IMR-90 (cell line): ENCODE data around the gene LUC7L3. TPM values are rescaled to one million over a fixed set of nuclear protein-coding genes. Genes with fewer than 3 reads are reported as not detected.

Experiments used
- ATAC-seq: fragments of 200-7000 bp; cut with Tn5 transposase; 2 replicates; pipeline ENCODE4 v1.9.1; 2020; ENCODE audit warnings: low read depth, mild to moderate bottlenecking, moderate library complexity
- BruUV-seq: library from RNA; stranded (reverse); fragments of 400-500 nt; replicated peaks from 2 replicates; lab custom pipeline; 2021; lab: Mats Ljungman, UMichigan
- CTCF ChIA-PET: fragments of 300-600 bp; formaldehyde crosslinking; extraction: SDS; loops from one replicate; lab custom pipeline; 2021; ENCODE audit warnings: antibody characterized with exemption; lab: Yijun Ruan, JAX
- POLR2A ChIA-PET: fragments of 300-600 bp; sonication (Branson Sonifier 250); formaldehyde crosslinking; loops from one replicate; lab custom pipeline; 2022; ENCODE audit warnings: antibody characterized with exemption; ENCODE audit not compliant: unreplicated experiment; lab: Charles Lee
- DNase-seq: peaks from one replicate; pipeline ENCODE4 v3.0.0; 2013
- H2AFZ ChIP-seq: replicated peaks from 2 replicates; pipeline ENCODE3; 2013; ENCODE audit warnings: low read length, mild to moderate bottlenecking; ENCODE audit not compliant: poor library complexity
- H2AK5ac ChIP-seq: 2 replicates; pipeline ENCODE4 v1.6.1; 2013; ENCODE audit warnings: low read depth, low read length, inconsistent platforms
- H2AK9ac ChIP-seq: replicated peaks from 2 replicates; pipeline ENCODE3; 2013; ENCODE audit warnings: mild to moderate bottlenecking, low read depth, low read length, moderate library complexity; ENCODE audit not compliant: poor library complexity
- H2BK120ac ChIP-seq: 2 replicates; pipeline ENCODE4 v1.6.1; 2013; ENCODE audit warnings: low read depth, low read length, inconsistent platforms
- H2BK15ac ChIP-seq: 3 replicates; pipeline ENCODE4 v1.6.1; 2013; ENCODE audit warnings: low read depth, low read length, inconsistent platforms
- H2BK20ac ChIP-seq: 2 replicates; pipeline ENCODE4 v1.6.1; 2013; ENCODE audit warnings: low read depth, mild to moderate bottlenecking, inconsistent platforms, low read length, moderate library complexity
- H2BK5ac ChIP-seq: 2 replicates; pipeline ENCODE4 v1.6.1; 2013; ENCODE audit warnings: mild to moderate bottlenecking, low read depth, low read length, inconsistent platforms; ENCODE audit not compliant: poor library complexity, severe bottlenecking
- H3K14ac ChIP-seq: replicated peaks from 2 replicates; pipeline ENCODE4 v1.6.1; 2013; ENCODE audit warnings: low read depth, low read length, inconsistent platforms
- H3K18ac ChIP-seq: 2 replicates; pipeline ENCODE4 v1.6.1; 2013; ENCODE audit warnings: low read depth, low read length, control low read depth
- H3K23ac ChIP-seq: 2 replicates; pipeline ENCODE4 v1.6.1; 2013; ENCODE audit warnings: low read depth, low read length, inconsistent platforms
- H3K27ac ChIP-seq: 2 replicates; pipeline ENCODE4 v1.5.1; 2013; ENCODE audit warnings: mild to moderate bottlenecking, control low read depth, low read length; ENCODE audit not compliant: insufficient read depth
- H3K27me3 ChIP-seq: 2 replicates; pipeline ENCODE4 v1.6.1; 2013; ENCODE audit warnings: low read length; ENCODE audit not compliant: control insufficient read depth, insufficient read depth
- H3K36me3 ChIP-seq: 2 replicates; pipeline ENCODE4 v1.6.1; 2013; ENCODE audit warnings: low read length, mixed read lengths; ENCODE audit not compliant: control insufficient read depth, insufficient read depth
- H3K4ac ChIP-seq: 2 replicates; pipeline ENCODE4 v1.6.1; 2013; ENCODE audit warnings: low read depth, low read length, inconsistent platforms
- H3K4me1 ChIP-seq: 2 replicates; pipeline ENCODE4 v1.6.1; 2013; ENCODE audit warnings: low read length, mixed read lengths; ENCODE audit not compliant: control insufficient read depth, insufficient read depth
- H3K4me2 ChIP-seq: 2 replicates; pipeline ENCODE4 v1.6.1; 2013; ENCODE audit warnings: low read depth, mild to moderate bottlenecking, control low read depth, low read length, moderate library complexity
- H3K4me3 ChIP-seq: 2 replicates; pipeline ENCODE4 v1.5.1; 2013; ENCODE audit warnings: low read depth, mild to moderate bottlenecking, control low read depth, low read length, moderate library complexity; ENCODE audit not compliant: insufficient read depth
- H3K56ac ChIP-seq: 2 replicates; pipeline ENCODE4 v1.6.1; 2013; ENCODE audit warnings: low read length, inconsistent platforms; ENCODE audit not compliant: insufficient read depth; ENCODE audit errors: extremely low read depth
- H3K79me1 ChIP-seq, 2 experiments: 2 replicates each; pipeline ENCODE4 v1.6.1; 2013; ENCODE audit warnings: low read length in 2 of 2, inconsistent platforms in 1 of 2, low read depth in 1 of 2
- H3K9ac ChIP-seq: 2 replicates; pipeline ENCODE4 v1.6.1; 2013; ENCODE audit warnings: low read depth, low read length, control low read depth
- H3K9me1 ChIP-seq: 2 replicates; pipeline ENCODE4 v1.6.1; 2013; ENCODE audit warnings: low read length, inconsistent platforms; ENCODE audit not compliant: insufficient read depth
- H3K9me3 ChIP-seq: 2 replicates; pipeline ENCODE4 v1.6.1; 2013; ENCODE audit warnings: low read length; ENCODE audit not compliant: control insufficient read depth, insufficient read depth
- H4K20me1 ChIP-seq: 2 replicates; pipeline ENCODE4 v1.6.1; 2013; ENCODE audit warnings: low read length, inconsistent platforms; ENCODE audit not compliant: insufficient read depth
- H4K5ac ChIP-seq: 2 replicates; pipeline ENCODE4 v1.6.1; 2013; ENCODE audit warnings: mild to moderate bottlenecking, low read depth, low read length, control low read depth
- H4K8ac ChIP-seq, 2 experiments: 2 replicates each; pipeline ENCODE4 v1.6.1; 2013; ENCODE audit warnings: low read depth in 2 of 2, low read length in 2 of 2, control low read depth in 1 of 2, inconsistent platforms in 1 of 2
- H4K91ac ChIP-seq: 2 replicates; pipeline ENCODE4 v1.6.1; 2013; ENCODE audit warnings: low read depth, low read length, inconsistent platforms; ENCODE audit not compliant: insufficient read depth
- CHD1 ChIP-seq: IDR thresholded peaks from 2 replicates; pipeline ENCODE4 v1.6.1; 2012; ENCODE audit warnings: low read depth, low read length, improper control_type of control experiment
- FOS ChIP-seq: fragments of 150-350 bp; IDR thresholded peaks from 2 replicates; pipeline ENCODE4 v1.6.1; 2016; ENCODE audit warnings: low read depth, low read length
- MXI1 ChIP-seq: IDR thresholded peaks from 2 replicates; pipeline ENCODE4 v1.6.1; 2012; ENCODE audit warnings: low read depth, mild to moderate bottlenecking, low read length, moderate library complexity, borderline replicate concordance
- RAD21 ChIP-seq: IDR thresholded peaks from 2 replicates; pipeline ENCODE4 v1.6.1; 2012; ENCODE audit warnings: low read length, improper control_type of control experiment
- SMC3 ChIP-seq: fragments of 150-350 bp; IDR thresholded peaks from 2 replicates; pipeline ENCODE4 v1.6.1; 2016; ENCODE audit warnings: low read depth, mild to moderate bottlenecking, antibody characterized with exemption, low read length, moderate library complexity
- WGBS, 2 experiments: methylation state at CpG; one replicate each; pipeline versions ENCODE4 v1.1.5 to v1.1.7; 2013; ENCODE audit warnings: missing lambda C conversion rate in 2 of 2; ENCODE audit not compliant: insufficient read length in 1 of 2; ENCODE audit errors: extremely low coverage in 2 of 2; 5-methylcytosine and 5-hydroxymethylcytosine counted together
- dilution Hi-C: fragments of 300-500 bp; cut with HindIII; formaldehyde crosslinking; loops from one replicate; pipeline ENCODE4 v1.14.3; 2018; ENCODE audit warnings: low sequenced_read_pairs; ENCODE audit not compliant: unreplicated experiment
- in situ Hi-C: fragments of 300-500 bp; cut with MboI; formaldehyde crosslinking; loops from 3 replicates; pipeline ENCODE4 v1.14.3; 2019; ENCODE audit warnings: low sequenced_read_pairs, inconsistent platforms, mixed read lengths
- intact Hi-C: fragments of 100-400 bp; cut with micrococcal nuclease; formaldehyde crosslinking; loops from 2 replicates; pipeline ENCODE4 v1.10.0; 2022
- polyA plus RNA-seq, 3 experiments: library from polyadenylated mRNA; depleted of rRNA; stranded (reverse); fragments of >200 nt; gene quantifications; 2 replicates each; pipeline ENCODE4 v1.2.3, GENCODE V29; 2012; ENCODE audit warnings: low replicate concordance in 1 of 3
- total RNA-seq: library from RNA; depleted of rRNA; stranded (reverse); fragments of >200 nt; gene quantifications from 2 replicates; pipeline ENCODE4 v1.2.3, GENCODE V29; 2012
- TF ChIP-seq, protein P1 (sequence below): conservative IDR thresholded peaks from 2 replicates; pipeline ENCODE4 v1.5.1; 2012; ENCODE audit warnings: mild to moderate bottlenecking, low read depth, low read length, improper control_type of control experiment
- TF ChIP-seq, protein P2 (sequence below): fragments of 150-350 bp; IDR thresholded peaks from 2 replicates; pipeline ENCODE4 v1.6.1; 2017; ENCODE audit warnings: mild to moderate bottlenecking, antibody characterized with exemption, low read length, low read depth

Gene LUC7L3
- total and polyA plus RNA-seq, 2 of the 4 experiments (the other 2 are of a cell fraction), result 17.7 to 44.7 TPM

DNA sequence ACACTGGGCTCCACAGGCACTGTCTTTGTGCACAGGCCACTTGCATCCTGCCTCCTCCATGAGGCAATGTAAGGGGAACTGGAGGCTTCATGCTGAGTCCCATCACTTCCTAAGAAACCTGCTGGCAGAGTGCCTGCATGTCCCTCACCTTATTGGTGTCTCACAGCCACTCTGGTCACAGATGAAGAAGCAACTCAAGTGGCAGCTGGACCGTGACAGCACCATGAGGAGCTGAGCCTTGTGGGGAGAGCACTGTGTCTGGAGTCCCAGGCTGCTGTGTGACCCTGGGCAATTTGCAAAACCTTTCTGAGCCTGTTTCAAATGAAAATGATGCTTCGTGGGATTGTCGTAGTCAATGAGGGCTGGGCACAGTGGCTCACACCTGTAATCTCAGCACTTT, 31.2 kb upstream of the LUC7L3 start:
- dilution Hi-C loops, result no loop called here
- H4K8ac ChIP-seq, result no peak overlapping the region
- H3K9me1 ChIP-seq, result peaks cover 31% of the 10 kb centered on the region
- ATAC-seq (no peak), DNase-seq (no peak)
- peak overlapping the region; percentile 21; the same call in 1 of the 2 replicates for H3K4ac ChIP-seq
- H2BK5ac ChIP-seq, result no peak overlapping the region
- no peak overlapping the region for H3K4me3 ChIP-seq
- no peak overlapping the region for H2BK20ac ChIP-seq
- H2AK9ac ChIP-seq, result no peak overlapping the region
- no TSS peak for BruUV-seq
- H3K79me1 ChIP-seq, result peaks cover 0 to 12% of the 10 kb centered on the region in 2 experiments; a peak in 2 of 4 replicates
- H3K9ac ChIP-seq, result no peak overlapping the region
- WGBS, 2 experiments, result 67% methylated on average over 1 of the region's 3 CpGs; no CpG with 5 or more reads in 1 of the 2 experiments
- no peak overlapping the region for H3K4me2 ChIP-seq
- H2BK120ac ChIP-seq, result no peak overlapping the region
- no peak overlapping the region for H3K27ac ChIP-seq
- H3K36me3 ChIP-seq, result peaks cover 3% of the 10 kb centered on the region; the same call in 1 of the 2 replicates
- TF ChIP-seq CHD1, result no peak
- TF ChIP-seq SMC3, result no peak
- no peak for TF ChIP-seq FOS
- no peak for TF ChIP-seq RAD21
- TF ChIP-seq MXI1, result no peak
- TF ChIP-seq, protein P1, sequence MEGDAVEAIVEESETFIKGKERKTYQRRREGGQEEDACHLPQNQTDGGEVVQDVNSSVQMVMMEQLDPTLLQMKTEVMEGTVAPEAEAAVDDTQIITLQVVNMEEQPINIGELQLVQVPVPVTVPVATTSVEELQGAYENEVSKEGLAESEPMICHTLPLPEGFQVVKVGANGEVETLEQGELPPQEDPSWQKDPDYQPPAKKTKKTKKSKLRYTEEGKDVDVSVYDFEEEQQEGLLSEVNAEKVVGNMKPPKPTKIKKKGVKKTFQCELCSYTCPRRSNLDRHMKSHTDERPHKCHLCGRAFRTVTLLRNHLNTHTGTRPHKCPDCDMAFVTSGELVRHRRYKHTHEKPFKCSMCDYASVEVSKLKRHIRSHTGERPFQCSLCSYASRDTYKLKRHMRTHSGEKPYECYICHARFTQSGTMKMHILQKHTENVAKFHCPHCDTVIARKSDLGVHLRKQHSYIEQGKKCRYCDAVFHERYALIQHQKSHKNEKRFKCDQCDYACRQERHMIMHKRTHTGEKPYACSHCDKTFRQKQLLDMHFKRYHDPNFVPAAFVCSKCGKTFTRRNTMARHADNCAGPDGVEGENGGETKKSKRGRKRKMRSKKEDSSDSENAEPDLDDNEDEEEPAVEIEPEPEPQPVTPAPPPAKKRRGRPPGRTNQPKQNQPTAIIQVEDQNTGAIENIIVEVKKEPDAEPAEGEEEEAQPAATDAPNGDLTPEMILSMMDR, result no peak
- TF ChIP-seq, protein P2, sequence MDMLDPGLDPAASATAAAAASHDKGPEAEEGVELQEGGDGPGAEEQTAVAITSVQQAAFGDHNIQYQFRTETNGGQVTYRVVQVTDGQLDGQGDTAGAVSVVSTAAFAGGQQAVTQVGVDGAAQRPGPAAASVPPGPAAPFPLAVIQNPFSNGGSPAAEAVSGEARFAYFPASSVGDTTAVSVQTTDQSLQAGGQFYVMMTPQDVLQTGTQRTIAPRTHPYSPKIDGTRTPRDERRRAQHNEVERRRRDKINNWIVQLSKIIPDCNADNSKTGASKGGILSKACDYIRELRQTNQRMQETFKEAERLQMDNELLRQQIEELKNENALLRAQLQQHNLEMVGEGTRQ, result no peak
- ChIA-PET CTCF (interaction anchor here (2.3 kb wide), 1 partner anchor 138 kb away, joined by 8 read pairs; no protein-coding TSS in a partner anchor), POLR2A (no interaction called here)
- no peak overlapping the region for H4K5ac ChIP-seq
- in situ Hi-C loops, result no loop called here
- no peak overlapping the region for H3K14ac ChIP-seq
- H3K56ac ChIP-seq, result no peak overlapping the region
- H3K23ac ChIP-seq, result no peak overlapping the region
- no peaks in the 10 kb centered on the region for H4K20me1 ChIP-seq
- H3K9me3 ChIP-seq, result no peaks in the 10 kb centered on the region
- intact Hi-C loops, result no loop called here
- H2BK15ac ChIP-seq, result no peak overlapping the region
- no peak overlapping the region for H3K18ac ChIP-seq
- peaks cover 45% of the 10 kb centered on the region for H3K4me1 ChIP-seq
- no peaks in the 10 kb centered on the region for H3K27me3 ChIP-seq
- no peak overlapping the region; the same call in 1 of the 2 replicates for H4K91ac ChIP-seq
- no peak overlapping the region for H2AFZ ChIP-seq
- peak overlapping the region; percentile 35; the same call in 1 of the 2 replicates for H2AK5ac ChIP-seq
